ENCODE data around the gene COQ10B. TPM values are rescaled to one million over a fixed set of nuclear protein-coding genes. Genes with fewer than 3 reads are reported as not detected.
A peak's percentile ranks its signal among the peaks of the same experiment; 100 is the strongest.

COQ10B gene
- total and polyA plus RNA-seq, 3 donors from 2014 or later, result 16.4 to 18.0 (median 17.9) TPM

DNA sequence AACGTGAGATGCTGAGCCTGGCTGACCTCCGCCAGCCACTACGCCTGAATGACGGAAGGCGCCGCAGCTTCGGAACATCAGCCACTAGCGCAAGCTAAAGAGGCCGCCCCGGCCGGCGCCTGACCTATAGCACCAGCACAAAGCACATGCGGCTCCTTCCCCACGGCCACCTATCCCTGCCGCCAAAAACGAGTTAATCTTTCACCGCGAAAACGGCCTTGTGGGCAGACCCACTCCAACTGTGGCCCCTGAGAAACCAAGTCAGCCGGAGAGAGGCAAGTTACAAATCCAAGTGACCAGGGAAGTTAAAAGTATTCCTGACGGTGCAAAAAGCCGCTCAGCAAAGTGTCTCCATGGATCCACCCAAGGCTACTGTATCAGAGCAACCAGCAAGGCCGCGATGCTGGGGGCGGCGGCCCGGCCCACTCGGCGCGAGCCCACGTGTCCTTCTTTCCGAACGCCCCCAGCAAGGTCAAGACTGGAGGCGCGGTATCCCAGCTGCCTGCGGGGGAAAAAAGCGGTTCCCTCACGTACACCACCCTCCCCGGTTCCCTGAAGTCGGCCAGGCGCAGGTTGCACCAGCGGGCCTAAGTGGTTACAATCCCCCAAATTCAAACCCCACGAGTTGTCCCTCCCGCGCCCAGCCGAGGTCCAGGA is 45.7 kb downstream of the COQ10B start:
- peak; percentile 82 for DNase-seq
- no peaks in the 10 kb centered on the region for H3K36me3 ChIP-seq (ENCODE audit: low read depth, missing control alignments)
- no peaks in the 10 kb centered on the region for H3K9me3 ChIP-seq
- 0 to 1% methylated on average over 9 to 44 of the region's 46 CpGs for WGBS, 2 donors
- peak overlapping the region; percentile 71 to 83 for H3K4me3 ChIP-seq
- H3K27ac ChIP-seq, result peak overlapping the region; percentile 99 to 100
- intact Hi-C loops (cut with DNase I; ENCODE audit: low total_unique reads), result no loop called here
- TF ChIP-seq, protein P1, sequence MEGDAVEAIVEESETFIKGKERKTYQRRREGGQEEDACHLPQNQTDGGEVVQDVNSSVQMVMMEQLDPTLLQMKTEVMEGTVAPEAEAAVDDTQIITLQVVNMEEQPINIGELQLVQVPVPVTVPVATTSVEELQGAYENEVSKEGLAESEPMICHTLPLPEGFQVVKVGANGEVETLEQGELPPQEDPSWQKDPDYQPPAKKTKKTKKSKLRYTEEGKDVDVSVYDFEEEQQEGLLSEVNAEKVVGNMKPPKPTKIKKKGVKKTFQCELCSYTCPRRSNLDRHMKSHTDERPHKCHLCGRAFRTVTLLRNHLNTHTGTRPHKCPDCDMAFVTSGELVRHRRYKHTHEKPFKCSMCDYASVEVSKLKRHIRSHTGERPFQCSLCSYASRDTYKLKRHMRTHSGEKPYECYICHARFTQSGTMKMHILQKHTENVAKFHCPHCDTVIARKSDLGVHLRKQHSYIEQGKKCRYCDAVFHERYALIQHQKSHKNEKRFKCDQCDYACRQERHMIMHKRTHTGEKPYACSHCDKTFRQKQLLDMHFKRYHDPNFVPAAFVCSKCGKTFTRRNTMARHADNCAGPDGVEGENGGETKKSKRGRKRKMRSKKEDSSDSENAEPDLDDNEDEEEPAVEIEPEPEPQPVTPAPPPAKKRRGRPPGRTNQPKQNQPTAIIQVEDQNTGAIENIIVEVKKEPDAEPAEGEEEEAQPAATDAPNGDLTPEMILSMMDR (IDR thresholded peaks at IDR 0.05), result no peak
- no peak for TF ChIP-seq POLR2A (IDR thresholded peaks at IDR 0.05)
- peaks cover 24% of the 10 kb centered on the region for H3K4me1 ChIP-seq
- H3K27me3 ChIP-seq, result no peaks in the 10 kb centered on the region

- peak within 1 kb of the TSS; percentile 99 to 100 for H3K27ac ChIP-seq
- H3K27me3 ChIP-seq, result no peaks in the 10 kb centered on the region
- intact Hi-C loops (cut with DNase I; ENCODE audit: low total_unique reads), result no loop called here
- peaks cover 24% of the 10 kb centered on the region for H3K4me1 ChIP-seq
- peak; percentile 87 for TF ChIP-seq POLR2A (IDR thresholded peaks at IDR 0.05)
- TF ChIP-seq, protein P1 (IDR thresholded peaks at IDR 0.05), result no peak
- peak within 1 kb of the TSS; percentile 71 to 83 for H3K4me3 ChIP-seq
- H3K9me3 ChIP-seq, result no peaks in the 10 kb centered on the region
- peak; percentile 98 for DNase-seq
- 0% methylated on average over 98 of the region's 104 CpGs; no CpG with 5 or more reads in 1 of the 2 donors for whole genome bisulfite sequencing, 2 donors
- no peaks in the 10 kb centered on the region for H3K36me3 ChIP-seq (ENCODE audit: low read depth, missing control alignments)
Observed at GRCh38 chr2:197499594-197500502, 46.5 kb downstream of the COQ10B start, which contains the start of the genes HSPD1 and HSPE1. Gene HSPD1, minus strand, starts transcription at chr2:197499840. Its CDS starts 992 bp downstream, at chr2:197498848. Gene HSPE1, plus strand, starts transcription at chr2:197500379. Its CDS starts 58 bp downstream, at chr2:197500437.

DNA sequence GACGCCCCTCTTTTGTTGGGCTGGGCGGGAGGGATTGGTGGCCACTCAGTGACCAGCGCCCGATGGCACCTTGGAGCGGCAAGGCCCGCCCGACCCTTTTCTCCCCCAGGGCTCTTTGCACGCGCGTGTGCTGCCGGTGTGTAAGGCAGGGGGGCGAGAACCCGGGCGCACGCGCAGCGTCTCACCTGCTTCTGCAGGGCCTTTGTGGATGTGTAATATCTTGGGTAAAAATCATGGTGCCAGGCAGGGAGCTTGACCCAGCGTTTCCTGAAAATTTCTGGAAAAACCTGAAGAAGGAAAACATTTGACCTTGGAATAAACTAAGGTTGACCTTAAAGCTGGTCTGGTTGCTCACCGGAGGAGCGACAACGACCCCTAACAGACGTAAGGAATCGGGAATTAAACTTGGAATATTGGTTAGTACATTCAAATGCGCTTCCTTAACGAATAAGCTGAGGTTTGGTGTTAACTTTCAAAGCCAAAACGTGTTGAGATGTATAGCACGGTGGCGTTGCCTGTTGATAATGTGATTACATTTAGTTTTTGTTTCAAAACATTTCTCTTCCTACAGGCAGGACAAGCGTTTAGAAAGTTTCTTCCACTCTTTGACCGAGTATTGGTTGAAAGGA is 47.3 kb downstream of the COQ10B start:
- 0% methylated on average over 20 to 28 of the region's 30 CpGs for WGBS, 2 donors
- intact Hi-C loops (cut with DNase I; ENCODE audit: low total_unique reads), result no loop called here
- Histone ChIP-seq H3K36me3 (ENCODE audit: low read depth, missing control alignments) (no peaks in the 10 kb centered on the region), H3K27ac (peak overlapping the region; percentile 99 to 100), H3K4me1 (peaks cover 24% of the 10 kb centered on the region), H3K27me3 (no peaks in the 10 kb centered on the region), H3K4me3 (peak overlapping the region; percentile 71 to 83), H3K9me3 (no peaks in the 10 kb centered on the region)
- DNase-seq, result no peak
- TF ChIP-seq, protein P1 (IDR thresholded peaks at IDR 0.05), result no peak
- TF ChIP-seq POLR2A (IDR thresholded peaks at IDR 0.05), result no peak

- H3K4me3 ChIP-seq, result no peak overlapping the region
- intact Hi-C loops (cut with DNase I; ENCODE audit: low total_unique reads), result no loop called here
Observed at GRCh38 chr2:197502201-197502600, 48.8 kb downstream of the COQ10B start.

More at GRCh38 chr2:197502201-197502600, 48.8 kb downstream of the COQ10B start:
- no peaks in the 10 kb centered on the region for H3K9me3 ChIP-seq
- no peaks in the 10 kb centered on the region for H3K27me3 ChIP-seq
- DNase-seq, result no peak
- H3K27ac ChIP-seq, result peak overlapping the region in 1 of 2 donors; percentile 0
- peaks cover 24% of the 10 kb centered on the region for H3K4me1 ChIP-seq
- no peak for TF ChIP-seq POLR2A (IDR thresholded peaks at IDR 0.05)
- TF ChIP-seq, protein P1 (IDR thresholded peaks at IDR 0.05), result no peak
- no peaks in the 10 kb centered on the region for H3K36me3 ChIP-seq (ENCODE audit: low read depth, missing control alignments)
- WGBS, 2 donors, result 45 to 57% methylated on average over 4 of the region's 4 CpGs
